Endothelial cell of umbilical vein (primary cell): ENCODE measurements around the gene AIF1.

ENCODE experiments used
- CTCF ChIP-seq, 2 donors: IDR thresholded peaks; 1 replicate in 1 of 2; 2 replicates in 1 of 2; pipeline ENCODE4 v1.5.1; 2011; ENCODE audit warnings: low read length in 2 of 2, mild to moderate bottlenecking in 2 of 2, moderate library complexity in 2 of 2, control low read depth in 1 of 2, inconsistent platforms in 1 of 2, low read depth in 1 of 2; ENCODE audit not compliant: insufficient read depth in 1 of 2; ENCODE audit errors: extremely low read depth in 1 of 2
- EZH2 ChIP-seq: IDR thresholded peaks from 2 replicates; pipeline ENCODE4 v1.6.1; 2012; ENCODE audit warnings: borderline replicate concordance, low read depth, mild to moderate bottlenecking, moderate library complexity, low read length, inconsistent platforms; ENCODE audit not compliant: severe bottlenecking
- FOS ChIP-seq: IDR thresholded peaks from 2 replicates; pipeline ENCODE4 v1.6.1; 2011; ENCODE audit warnings: mild to moderate bottlenecking, low read length, moderate library complexity, borderline replicate concordance; ENCODE audit not compliant: insufficient read depth
- MAX ChIP-seq: IDR thresholded peaks from 2 replicates; pipeline ENCODE4 v1.6.1; 2011; ENCODE audit not compliant: insufficient read depth, insufficient read length
- MYC ChIP-seq: IDR thresholded peaks from one replicate; pipeline ENCODE4 v1.6.1; 2011; ENCODE audit warnings: mild to moderate bottlenecking, low read depth, low read length
- POLR2A ChIP-seq: IDR thresholded peaks from 2 replicates; pipeline ENCODE4 v1.6.1; 2012; ENCODE audit warnings: low read depth, mild to moderate bottlenecking, control low read depth, low read length

GRCh38 chr6:31665501-31666336 is 50.7 kb downstream of the AIF1 start, which contains the start of gene CSNK2B:
- TF ChIP-seq POLR2A (peak; percentile 54), CTCF (IDR thresholded peaks at IDR 0.05; ENCODE audit: extremely low read depth in 1 of 2, insufficient read depth in 1 of 2, low read depth in 1 of 2, low read length in 2 of 2) (peak in 1 of 2 donors; percentile 13), EZH2 (no peak), MAX (no peak), FOS (no peak), MYC (no peak)
